ENCODE data around the gene IQGAP3.

- TF ChIP-seq REST (IDR thresholded peaks at IDR 0.05; ENCODE audit: unreplicated experiment), result no peak
- no peak for TF ChIP-seq CTCF (conservative IDR thresholded peaks at IDR 0.05; ENCODE audit: low read depth in 2 of 2)
- no peak for TF ChIP-seq STAT1 (IDR thresholded peaks at IDR 0.05; ENCODE audit: unreplicated experiment)
- TF ChIP-seq POLR2AphosphoS5 (IDR thresholded peaks at IDR 0.05; ENCODE audit: low read depth), result no peak
- no peak for TF ChIP-seq EZH2phosphoT487 (IDR thresholded peaks at IDR 0.05; ENCODE audit: unreplicated experiment)
- no peak for TF ChIP-seq NANOG (IDR thresholded peaks at IDR 0.05; ENCODE audit: borderline replicate concordance)
- TF ChIP-seq EZH2 (IDR thresholded peaks at IDR 0.05; ENCODE audit: low read depth, unreplicated experiment), result no peak
- no peak for TF ChIP-seq ZNF331 (CRISPR knock-in tag; IDR thresholded peaks at IDR 0.05; ENCODE audit: low read depth)
Measured at GRCh38 chr1:156481527-156481926, 90.8 kb downstream of the IQGAP3 start.

All from GM23338 (cell line).